NCI-H2107 treated with DMSO at 0.1 percent for 48 hours (cell line): ENCODE measurements around the gene ZACN.

ENCODE experiments used
- DNase-seq: peaks from one replicate; lab custom pipeline; 2025; ENCODE audit not compliant: unreplicated experiment; lab: John Stamatoyannopoulos, UW

The ZACN gene

GRCh38 chr17:76130473-76130872, 51.5 kb downstream of the ZACN start:
- DNase-seq, result no peak

- no peak for DNase-seq
These were observed 52.2 kb downstream of the ZACN start for GRCh38 chr17:76131051-76131691.

GRCh38 chr17:76131692-76132573, 53.0 kb downstream of the ZACN start:
- DNase-seq, result peak; percentile 69
